Body of pancreas (tissue), 4 donors: ENCODE data around the gene ZMYND10. TPM values are rescaled to one million over a fixed set of nuclear protein-coding genes. Genes with fewer than 3 reads are reported as not detected.

Experiments used
- ATAC-seq: fragments of 150-250 bp; one replicate; pipeline ENCODE4 v1.9.1; 2016
- DNase-seq, 4 donors: peaks; one replicate each; pipeline ENCODE4 v3.0.0-alpha.2; 2019
- H3K27ac ChIP-seq, 4 donors: fragments of 200-600 bp; sonication (generic); 1 replicate in 3 of 4; 2 replicates in 1 of 4; pipeline versions ENCODE4 v1.5.1 to v1.6.1; 2016 to 2019; ENCODE audit warnings: mild to moderate bottlenecking in 1 of 4, mixed read lengths in 1 of 4, moderate library complexity in 1 of 4
- H3K27me3 ChIP-seq, 2 donors: fragments of 200-600 bp; sonication (generic); one replicate each; pipeline ENCODE4 v1.6.0; 2016; ENCODE audit warnings: mild to moderate bottlenecking in 1 of 2
- H3K36me3 ChIP-seq, 2 donors: fragments of 200-600 bp; sonication (generic); replicated peaks in 1 of 2; 2 replicates each; pipeline ENCODE4 v1.5.1; 2016; ENCODE audit warnings: low read depth in 2 of 2; ENCODE audit not compliant: insufficient read depth in 1 of 2
- H3K4me1 ChIP-seq: fragments of 200-600 bp; sonication (generic); one replicate; pipeline ENCODE4 v1.6.0; 2016
- H3K4me3 ChIP-seq, 2 donors: fragments of 200-600 bp; sonication (generic); 1 replicate in 1 of 2; 2 replicates in 1 of 2; pipeline ENCODE4 v1.5.1; 2016 to 2019
- H3K9me3 ChIP-seq, 3 donors: fragments of 200-600 bp; sonication (generic); 1 replicate in 2 of 3; 2 replicates in 1 of 3; pipeline ENCODE4 v1.5.1; 2016
- POLR2A ChIP-seq, 3 donors: fragments of 450-650 bp; IDR thresholded peaks; one replicate each; pipeline ENCODE4 v1.6.1; 2016; ENCODE audit warnings: antibody characterized with exemption in 3 of 3, mild to moderate bottlenecking in 2 of 3
- WGBS, 2 donors: methylation state at CpG; one replicate each; pipeline ENCODE4 v1.1.5; 2017; 5-methylcytosine and 5-hydroxymethylcytosine counted together
- intact Hi-C: fragments of 100-400 bp; cut with DNase I; formaldehyde crosslinking; loops from one replicate; pipeline ENCODE4 v1.15.1; 2023
- total RNA-seq, 2 donors: library from RNA; depleted of rRNA; stranded (reverse); fragments of >200 nt; gene quantifications; one replicate each; pipeline ENCODE4 v1.1.0, GENCODE V29; 2016
- TF ChIP-seq, protein P1 (sequence below), 7 experiments: fragments of 450-650 bp in 4 of 7; fragments of 200-600 bp in 3 of 7; sonication (generic) in 3 of 7; IDR thresholded peaks; one replicate each; pipeline ENCODE4 v1.5.1; 2016 to 2019; ENCODE audit warnings: antibody characterized with exemption in 7 of 7

ZMYND10 gene
- total RNA-seq, 2 donors from 2014 or later = 1.3 to 2.3 TPM

DNA sequence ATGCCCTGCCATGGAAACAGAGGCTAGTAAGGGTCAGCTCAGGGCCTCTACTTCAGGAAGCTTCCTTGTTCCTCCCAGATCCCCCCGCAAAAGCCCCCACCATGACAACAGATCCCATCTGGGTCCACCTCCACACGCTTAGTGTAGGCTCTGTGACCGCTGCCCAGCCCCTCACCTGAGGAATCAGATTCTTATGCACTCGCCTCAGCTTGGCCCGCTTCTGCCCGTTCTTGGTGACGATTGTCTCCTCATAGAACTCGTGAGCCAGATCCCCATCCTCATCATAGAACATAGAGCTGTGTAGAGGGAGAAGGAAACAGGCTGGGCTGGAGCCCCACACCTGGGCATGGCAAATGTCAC, 19.4 kb downstream of the ZMYND10 start:
- H3K27ac ChIP-seq = no peak overlapping the region
- intact Hi-C loops = no loop called here

GRCh38 chr3:50325497-50326181, 19.9 kb downstream of the ZMYND10 start:
- 81 to 85% methylated on average over 5 to 11 of the region's 11 CpGs for WGBS, 2 donors
- H3K4me1 ChIP-seq = peaks cover 53% of the 10 kb centered on the region
- H3K9me3 ChIP-seq = no peaks in the 10 kb centered on the region
- no peak for DNase-seq
- no peak for ATAC-seq
- H3K27ac ChIP-seq = no peak overlapping the region
- peaks cover 5 to 10% of the 10 kb centered on the region in 2 donors for H3K36me3 ChIP-seq
- H3K27me3 ChIP-seq = no peaks in the 10 kb centered on the region
- TF ChIP-seq, protein P1, sequence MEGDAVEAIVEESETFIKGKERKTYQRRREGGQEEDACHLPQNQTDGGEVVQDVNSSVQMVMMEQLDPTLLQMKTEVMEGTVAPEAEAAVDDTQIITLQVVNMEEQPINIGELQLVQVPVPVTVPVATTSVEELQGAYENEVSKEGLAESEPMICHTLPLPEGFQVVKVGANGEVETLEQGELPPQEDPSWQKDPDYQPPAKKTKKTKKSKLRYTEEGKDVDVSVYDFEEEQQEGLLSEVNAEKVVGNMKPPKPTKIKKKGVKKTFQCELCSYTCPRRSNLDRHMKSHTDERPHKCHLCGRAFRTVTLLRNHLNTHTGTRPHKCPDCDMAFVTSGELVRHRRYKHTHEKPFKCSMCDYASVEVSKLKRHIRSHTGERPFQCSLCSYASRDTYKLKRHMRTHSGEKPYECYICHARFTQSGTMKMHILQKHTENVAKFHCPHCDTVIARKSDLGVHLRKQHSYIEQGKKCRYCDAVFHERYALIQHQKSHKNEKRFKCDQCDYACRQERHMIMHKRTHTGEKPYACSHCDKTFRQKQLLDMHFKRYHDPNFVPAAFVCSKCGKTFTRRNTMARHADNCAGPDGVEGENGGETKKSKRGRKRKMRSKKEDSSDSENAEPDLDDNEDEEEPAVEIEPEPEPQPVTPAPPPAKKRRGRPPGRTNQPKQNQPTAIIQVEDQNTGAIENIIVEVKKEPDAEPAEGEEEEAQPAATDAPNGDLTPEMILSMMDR (IDR thresholded peaks at IDR 0.05) = no peak
- no peak overlapping the region for H3K4me3 ChIP-seq
- intact Hi-C loops = no loop called here

More for the DNA sequence above, 19.4 kb downstream of the ZMYND10 start:
- 73 to 82% methylated on average over 8 of the region's 8 CpGs for WGBS, 2 donors
- TF ChIP-seq, protein P1 (IDR thresholded peaks at IDR 0.05) = no peak
- TF ChIP-seq POLR2A (IDR thresholded peaks at IDR 0.05) = no peak
- no peak overlapping the region for H3K4me3 ChIP-seq
- H3K9me3 ChIP-seq = no peaks in the 10 kb centered on the region
- peaks cover 52% of the 10 kb centered on the region for H3K4me1 ChIP-seq
- peaks cover 7 to 15% of the 10 kb centered on the region in 2 donors for H3K36me3 ChIP-seq
- no peaks in the 10 kb centered on the region for H3K27me3 ChIP-seq
- ATAC-seq = no peak
- no peak for DNase-seq

DNA sequence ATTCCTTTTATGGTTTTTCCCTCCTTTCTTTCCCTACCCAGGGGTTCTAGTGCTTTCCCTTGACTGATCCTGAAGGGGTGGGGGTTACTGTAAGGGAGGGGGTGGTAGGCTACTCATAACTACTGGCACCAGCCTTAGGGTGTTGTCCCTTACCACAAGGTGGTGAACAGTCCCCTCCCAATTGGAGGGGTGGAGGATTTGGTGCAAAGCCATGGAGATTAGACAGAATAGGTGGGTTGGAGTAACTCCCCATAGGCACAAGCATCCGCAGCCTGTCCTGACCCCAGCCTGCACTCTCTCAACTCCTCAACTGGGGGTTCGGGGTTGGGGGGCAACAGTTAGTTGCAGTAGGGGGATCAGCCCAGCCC, 20.4 kb downstream of the ZMYND10 start:
- intact Hi-C loops = no loop called here
- WGBS, 2 donors = 70 to 78% methylated on average over 2 of the region's 2 CpGs
- Histone ChIP-seq H3K36me3 (peaks cover 0 to 4% of the 10 kb centered on the region in 2 donors), H3K27ac (peak overlapping the region in 2 of 4 donors; percentile 43 to 97), H3K4me3 (no peak overlapping the region), H3K4me1 (peaks cover 58% of the 10 kb centered on the region), H3K9me3 (no peaks in the 10 kb centered on the region), H3K27me3 (no peaks in the 10 kb centered on the region)
- no peak for DNase-seq
- ATAC-seq = no peak
- TF ChIP-seq POLR2A (IDR thresholded peaks at IDR 0.05) = no peak
- TF ChIP-seq, protein P1 (IDR thresholded peaks at IDR 0.05) = no peak

DNA sequence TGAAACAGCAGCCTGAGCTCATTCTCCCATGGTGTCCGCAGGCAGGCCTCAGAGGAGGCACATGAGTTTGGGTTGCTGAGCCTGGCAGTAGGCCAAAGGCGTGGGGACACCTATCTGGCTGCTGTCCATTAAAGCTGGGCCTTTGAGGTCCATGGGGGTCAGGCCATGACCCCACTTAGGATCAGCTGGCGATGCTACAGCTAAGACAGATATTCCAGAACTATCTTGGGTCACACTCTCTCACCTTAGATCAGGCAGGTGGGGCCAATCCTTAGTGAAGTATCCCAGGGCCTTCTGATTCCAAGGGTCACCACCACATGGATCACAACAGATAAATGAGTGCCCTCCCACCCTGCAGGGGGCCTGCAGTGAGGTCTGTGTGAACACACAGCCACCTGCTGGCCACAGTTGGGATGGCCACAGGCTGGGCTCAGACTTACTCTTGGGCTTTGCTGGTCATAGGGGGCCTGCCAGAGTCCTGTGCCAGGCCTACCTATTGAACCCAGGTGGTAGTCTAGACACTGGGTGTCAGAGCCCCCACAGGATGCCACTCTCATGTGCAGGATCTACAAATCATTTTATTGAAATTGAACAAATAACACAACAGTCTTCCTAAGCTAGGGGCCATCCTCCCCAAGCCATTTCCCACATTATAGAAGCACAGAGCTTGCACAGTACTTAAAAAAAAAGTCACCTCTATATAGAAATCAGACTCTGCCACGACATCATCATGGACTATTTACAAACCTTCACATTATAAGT, 21.0 kb downstream of the ZMYND10 start:
- Histone ChIP-seq H3K36me3 (no peaks in the 10 kb centered on the region), H3K27me3 (no peaks in the 10 kb centered on the region), H3K9me3 (no peaks in the 10 kb centered on the region), H3K4me1 (peaks cover 64% of the 10 kb centered on the region), H3K27ac (peak overlapping the region in 3 of 4 donors; percentile 43 to 98 (median 97)), H3K4me3 (no peak overlapping the region)
- no peak for ATAC-seq
- intact Hi-C loops = no loop called here
- DNase-seq = peak; percentile 64 to 77 (median 64)
- TF ChIP-seq, protein P1 (IDR thresholded peaks at IDR 0.05) = peak; percentile 63 to 81 (median 71)
- TF ChIP-seq POLR2A (IDR thresholded peaks at IDR 0.05) = no peak
- WGBS, 2 donors = 45 to 46% methylated on average over 4 of the region's 4 CpGs
